Anterior cingulate cortex (tissue), 58 donors: ENCODE results near the gene SESN1.
"Not testable (repeated sequence)": the region's sequence is repeated elsewhere in the genome, so short reads cannot be mapped to it uniquely, and the experiment has no call there.

Source experiments
- DNase-seq, 58 donors: peaks; one replicate each; lab custom pipeline; 2025; lab: John Stamatoyannopoulos, UW

Gene SESN1

GRCh38 chr6:109007521-109007920, 87.1 kb downstream of the SESN1 start:
- DNase-seq: no peak

- no peak for DNase-seq
Measured at GRCh38 chr6:109006818-109007217, 87.8 kb downstream of the SESN1 start.

GRCh38 chr6:109002882-109003281, 91.8 kb downstream of the SESN1 start:
- DNase-seq: no peak

GRCh38 chr6:109002051-109002697, 92.5 kb downstream of the SESN1 start:
- DNase-seq: peak in 7 of 58 donors; percentile 2 to 70 (median 23)

GRCh38 chr6:109001291-109001894, 93.3 kb downstream of the SESN1 start:
- no peak for DNase-seq

- DNase-seq: no peak
Measured at GRCh38 chr6:109000289-109000688, 94.4 kb downstream of the SESN1 start.

GRCh38 chr6:108999428-108999827, 95.2 kb downstream of the SESN1 start:
- DNase-seq: no peak

- peak in 3 of 58 donors; percentile 3 to 21 (median 19) for DNase-seq
Measured at GRCh38 chr6:108998485-108998884, 96.2 kb downstream of the SESN1 start.

GRCh38 chr6:108996208-108996607, 98.4 kb downstream of the SESN1 start:
- DNase-seq: no peak

GRCh38 chr6:108995296-108995695, 99.3 kb downstream of the SESN1 start:
- DNase-seq: no peak

GRCh38 chr6:108993876-108994275, 100.8 kb downstream of the SESN1 start:
- no peak for DNase-seq

GRCh38 chr6:108989700-108990099, 104.9 kb downstream of the SESN1 start:
- DNase-seq: no peak

- no peak for DNase-seq
Measured at GRCh38 chr6:108988765-108989164, 105.9 kb downstream of the SESN1 start.

GRCh38 chr6:108988296-108988695, 106.3 kb downstream of the SESN1 start:
- no peak for DNase-seq

- DNase-seq: peak in 1 of 58 donors; percentile 12
Measured at GRCh38 chr6:108987156-108987555, 107.5 kb downstream of the SESN1 start.

GRCh38 chr6:108985301-108985700, 109.3 kb downstream of the SESN1 start:
- no peak for DNase-seq

GRCh38 chr6:108983151-108983550, 111.5 kb downstream of the SESN1 start:
- no peak for DNase-seq

GRCh38 chr6:108982154-108983113, 112.2 kb downstream of the SESN1 start:
- no peak for DNase-seq

GRCh38 chr6:108978638-108979037, 116.0 kb downstream of the SESN1 start:
- not testable (repeated sequence) for DNase-seq

GRCh38 chr6:108974201-108974600, 120.4 kb downstream of the SESN1 start:
- DNase-seq: no peak

GRCh38 chr6:108969776-108970175, 124.9 kb downstream of the SESN1 start:
- no peak for DNase-seq
